Measurements from ENCODE around the gene SKAP1. TPM values are rescaled to one million over a fixed set of nuclear protein-coding genes. Genes with fewer than 3 reads are reported as not detected.

The SKAP1 gene
- total and polyA plus RNA-seq, 5 donors from 2014 or later: 196 to 554 (median 373) TPM

- Histone ChIP-seq H3K27me3 (ENCODE audit: control insufficient read depth, insufficient read depth, low read length) (no peaks in the 10 kb centered on the region), H3K36me3 (ENCODE audit: control insufficient read depth, insufficient read depth, low read length) (peaks cover 68% of the 10 kb centered on the region), H3K4me1 (ENCODE audit: control insufficient read depth, insufficient read depth, low read length, poor library complexity, severe bottlenecking) (peaks cover 12% of the 10 kb centered on the region), H3K27ac (ENCODE audit: insufficient read depth, low read length, poor library complexity, severe bottlenecking) (no peak overlapping the region), H3K4me3 (ENCODE audit: low read depth, low read length) (no peak overlapping the region), H3K9me3 (ENCODE audit: control insufficient read depth in 2 of 2, low read length in 2 of 2) (no peaks in the 10 kb centered on the region)
- Mint-ChIP-seq H3K9me3 (no peaks in the 10 kb centered on the region), H3K36me3 (peaks cover 42% of the 10 kb centered on the region), H3K4me3 (peak overlapping the region in 2 of 4 donors; percentile 44 to 56), H3K27ac (peak overlapping the region in 1 of 3 donors; percentile 14), H3K4me1 (peaks cover 33 to 84% (median 43%) of the 10 kb centered on the region in 4 donors), H3K27me3 (no peaks in the 10 kb centered on the region)
- no peak for ATAC-seq (ENCODE audit: low read depth in 2 of 2)
- no peak for DNase-seq
Observed at GRCh38 chr17:48388955-48389743, 40.9 kb downstream of the SKAP1 start.

DNA sequence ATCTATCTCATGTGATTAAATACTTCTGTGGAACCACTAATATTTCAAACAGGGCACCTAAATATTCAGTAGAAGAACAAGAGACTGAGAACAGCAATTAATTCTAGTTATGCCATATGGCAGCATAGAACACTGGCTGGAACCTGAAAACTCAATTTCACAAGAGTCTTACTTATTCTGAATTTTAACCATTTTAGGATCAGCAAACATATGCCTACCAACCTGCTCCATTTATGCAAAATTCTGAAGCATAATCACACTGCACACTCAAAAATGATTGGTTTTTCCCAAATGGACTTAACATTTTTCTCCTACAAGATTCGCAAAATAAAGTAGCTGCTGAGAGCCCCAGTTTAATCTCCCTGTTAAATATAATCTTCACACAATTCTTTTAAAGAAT lies 43.2 kb downstream of the SKAP1 start:
- H3K36me3 Mint-ChIP-seq: peaks cover 50% of the 10 kb centered on the region
- Histone ChIP-seq H3K9me3 (ENCODE audit: control insufficient read depth in 2 of 2, low read length in 2 of 2) (no peaks in the 10 kb centered on the region), H3K27me3 (ENCODE audit: control insufficient read depth, insufficient read depth, low read length) (no peaks in the 10 kb centered on the region), H3K4me3 (ENCODE audit: low read depth, low read length) (no peak overlapping the region), H3K27ac (ENCODE audit: insufficient read depth, low read length, poor library complexity, severe bottlenecking) (no peak overlapping the region), H3K36me3 (ENCODE audit: control insufficient read depth, insufficient read depth, low read length) (peaks cover 67% of the 10 kb centered on the region), H3K4me1 (ENCODE audit: control insufficient read depth, insufficient read depth, low read length, poor library complexity, severe bottlenecking) (peaks cover 7% of the 10 kb centered on the region)
- H3K9me3 Mint-ChIP-seq: no peaks in the 10 kb centered on the region
- no peaks in the 10 kb centered on the region for H3K27me3 Mint-ChIP-seq
- H3K4me1 Mint-ChIP-seq: peaks cover 38 to 86% (median 48%) of the 10 kb centered on the region in 4 donors
- ATAC-seq (ENCODE audit: low read depth in 2 of 2): no peak
- peak overlapping the region; percentile 10 to 72 (median 71) for H3K27ac Mint-ChIP-seq
- no peak for DNase-seq
- peak overlapping the region in 1 of 4 donors; percentile 57 for H3K4me3 Mint-ChIP-seq

- Histone ChIP-seq H3K27ac (ENCODE audit: insufficient read depth, low read length, poor library complexity, severe bottlenecking) (no peak overlapping the region), H3K27me3 (ENCODE audit: control insufficient read depth, insufficient read depth, low read length) (no peaks in the 10 kb centered on the region), H3K9me3 (ENCODE audit: control insufficient read depth in 2 of 2, low read length in 2 of 2) (no peaks in the 10 kb centered on the region), H3K4me3 (ENCODE audit: low read depth, low read length) (peak overlapping the region; percentile 7), H3K4me1 (ENCODE audit: control insufficient read depth, insufficient read depth, low read length, poor library complexity, severe bottlenecking) (peaks cover 7% of the 10 kb centered on the region), H3K36me3 (ENCODE audit: control insufficient read depth, insufficient read depth, low read length) (peaks cover 69% of the 10 kb centered on the region)
- H3K9me3 Mint-ChIP-seq: no peaks in the 10 kb centered on the region
- H3K27me3 Mint-ChIP-seq: no peaks in the 10 kb centered on the region
- ATAC-seq (ENCODE audit: low read depth in 2 of 2) (no peak), DNase-seq (no peak)
- H3K4me1 Mint-ChIP-seq: peaks cover 39 to 86% (median 51%) of the 10 kb centered on the region in 4 donors
- peaks cover 48% of the 10 kb centered on the region for H3K36me3 Mint-ChIP-seq
- peak overlapping the region in 2 of 3 donors; percentile 65 to 71 for H3K27ac Mint-ChIP-seq
- H3K4me3 Mint-ChIP-seq: peak overlapping the region in 2 of 4 donors; percentile 0 to 7
Observed at GRCh38 chr17:48385319-48385718, 44.7 kb downstream of the SKAP1 start.

DNA sequence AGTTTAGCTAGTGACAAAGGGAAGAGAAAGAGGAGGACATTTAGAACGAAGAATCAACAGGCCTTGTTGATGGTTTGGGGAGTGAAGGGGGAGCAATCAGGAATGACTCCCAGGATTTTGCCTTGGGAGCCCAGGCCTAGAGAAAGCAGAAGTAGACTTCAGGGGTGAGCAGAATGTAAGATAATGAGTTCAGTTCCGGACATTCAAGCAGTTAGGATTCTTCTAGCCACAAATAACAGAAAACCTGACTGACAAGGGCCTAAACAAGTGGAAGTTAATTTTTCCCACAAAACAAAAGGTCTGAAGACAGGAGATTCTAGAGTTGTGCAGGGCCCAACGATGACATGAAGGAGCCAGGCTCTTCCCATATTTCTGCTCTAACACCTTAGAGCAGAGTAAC lies 45.9 kb downstream of the SKAP1 start:
- H3K4me1 Mint-ChIP-seq: peaks cover 39 to 85% (median 51%) of the 10 kb centered on the region in 4 donors
- no peak for ATAC-seq (ENCODE audit: low read depth in 2 of 2)
- H3K4me1 ChIP-seq (ENCODE audit: control insufficient read depth, insufficient read depth, low read length, poor library complexity, severe bottlenecking): peaks cover 11% of the 10 kb centered on the region
- H3K4me3 ChIP-seq (ENCODE audit: low read depth, low read length): no peak overlapping the region
- H3K27ac ChIP-seq (ENCODE audit: insufficient read depth, low read length, poor library complexity, severe bottlenecking): no peak overlapping the region
- DNase-seq: no peak
- H3K4me3 Mint-ChIP-seq: no peak overlapping the region
- H3K36me3 ChIP-seq (ENCODE audit: control insufficient read depth, insufficient read depth, low read length): peaks cover 65% of the 10 kb centered on the region
- H3K9me3 Mint-ChIP-seq: no peaks in the 10 kb centered on the region
- H3K27ac Mint-ChIP-seq: peak overlapping the region in 2 of 3 donors; percentile 3 to 7
- H3K27me3 ChIP-seq (ENCODE audit: control insufficient read depth, insufficient read depth, low read length): no peaks in the 10 kb centered on the region
- H3K36me3 Mint-ChIP-seq: peaks cover 43% of the 10 kb centered on the region
- H3K27me3 Mint-ChIP-seq: no peaks in the 10 kb centered on the region
- no peaks in the 10 kb centered on the region for H3K9me3 ChIP-seq (ENCODE audit: control insufficient read depth in 2 of 2, low read length in 2 of 2)

DNA sequence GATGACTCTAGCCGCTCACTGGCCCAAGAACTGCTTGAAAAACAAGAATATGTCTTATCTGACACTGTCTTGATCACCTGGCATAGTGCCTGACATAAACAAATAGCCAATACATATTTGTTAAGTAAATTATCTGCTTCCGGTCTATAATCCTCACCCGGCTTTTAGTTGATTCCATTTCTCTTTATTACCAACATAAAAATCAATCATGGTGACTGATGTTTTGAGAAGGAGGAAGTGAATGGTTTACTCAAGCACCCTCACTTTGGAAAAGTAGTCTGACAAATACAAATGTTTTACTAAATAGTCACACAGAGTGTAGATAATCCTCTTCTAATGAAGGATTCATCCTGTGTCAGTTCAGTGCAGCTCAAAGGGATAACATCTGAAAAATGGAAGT lies 47.0 kb downstream of the SKAP1 start:
- H3K27ac ChIP-seq (ENCODE audit: insufficient read depth, low read length, poor library complexity, severe bottlenecking): no peak overlapping the region
- DNase-seq (no peak), ATAC-seq (ENCODE audit: low read depth in 2 of 2) (no peak)
- no peak overlapping the region for H3K4me3 ChIP-seq (ENCODE audit: low read depth, low read length)
- H3K4me3 Mint-ChIP-seq: no peak overlapping the region
- peaks cover 13% of the 10 kb centered on the region for H3K4me1 ChIP-seq (ENCODE audit: control insufficient read depth, insufficient read depth, low read length, poor library complexity, severe bottlenecking)
- peaks cover 43% of the 10 kb centered on the region for H3K36me3 Mint-ChIP-seq
- H3K27ac Mint-ChIP-seq: no peak overlapping the region
- no peaks in the 10 kb centered on the region for H3K9me3 ChIP-seq (ENCODE audit: control insufficient read depth in 2 of 2, low read length in 2 of 2)
- H3K27me3 ChIP-seq (ENCODE audit: control insufficient read depth, insufficient read depth, low read length): no peaks in the 10 kb centered on the region
- no peaks in the 10 kb centered on the region for H3K27me3 Mint-ChIP-seq
- H3K36me3 ChIP-seq (ENCODE audit: control insufficient read depth, insufficient read depth, low read length): peaks cover 65% of the 10 kb centered on the region
- H3K4me1 Mint-ChIP-seq: peaks cover 39 to 77% (median 46%) of the 10 kb centered on the region in 4 donors
- no peaks in the 10 kb centered on the region for H3K9me3 Mint-ChIP-seq

DNA sequence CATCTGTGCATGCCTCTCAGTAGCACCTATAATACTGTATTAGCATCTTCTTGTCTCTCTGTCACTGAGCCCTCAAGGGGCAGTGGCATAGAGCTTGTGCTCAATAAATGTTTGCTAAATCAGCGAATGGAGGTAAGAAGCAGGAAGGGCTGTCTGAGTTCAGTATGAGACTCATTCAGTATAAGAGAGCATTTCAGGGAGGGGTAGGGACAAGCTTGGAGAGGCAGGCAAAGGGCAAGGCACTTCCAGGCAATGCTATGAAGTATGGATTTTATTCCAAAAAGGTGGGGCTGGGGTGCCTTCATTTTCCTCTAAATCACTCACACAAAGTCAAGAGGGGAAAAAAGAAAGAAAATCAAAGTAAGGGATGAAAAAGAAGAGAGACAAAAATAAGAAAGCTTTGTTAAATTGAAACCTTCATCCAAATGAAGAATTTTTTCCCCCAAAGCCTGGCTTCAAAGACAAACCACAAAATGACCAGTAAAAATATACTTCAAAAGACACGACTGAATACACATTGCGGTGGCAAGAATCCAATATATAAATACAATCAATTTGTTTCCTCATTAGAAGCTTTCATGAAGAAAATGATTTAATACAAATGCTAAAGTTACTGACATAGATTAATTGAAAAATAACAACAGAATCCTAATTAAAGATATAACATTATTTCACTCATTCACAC lies 51.2 kb downstream of the SKAP1 start:
- no peak overlapping the region for H3K27ac Mint-ChIP-seq
- H3K9me3 ChIP-seq (ENCODE audit: control insufficient read depth in 2 of 2, low read length in 2 of 2): no peaks in the 10 kb centered on the region
- H3K4me1 Mint-ChIP-seq: peaks cover 8 to 49% (median 32%) of the 10 kb centered on the region in 4 donors
- H3K27me3 ChIP-seq (ENCODE audit: control insufficient read depth, insufficient read depth, low read length): no peaks in the 10 kb centered on the region
- DNase-seq (no peak), ATAC-seq (ENCODE audit: low read depth in 2 of 2) (no peak)
- H3K4me3 ChIP-seq (ENCODE audit: low read depth, low read length): no peak overlapping the region
- H3K36me3 ChIP-seq (ENCODE audit: control insufficient read depth, insufficient read depth, low read length): peaks cover 67% of the 10 kb centered on the region
- H3K36me3 Mint-ChIP-seq: peaks cover 26% of the 10 kb centered on the region
- no peak overlapping the region for H3K4me3 Mint-ChIP-seq
- peaks cover 25% of the 10 kb centered on the region for H3K4me1 ChIP-seq (ENCODE audit: control insufficient read depth, insufficient read depth, low read length, poor library complexity, severe bottlenecking)
- no peaks in the 10 kb centered on the region for H3K27me3 Mint-ChIP-seq
- H3K27ac ChIP-seq (ENCODE audit: insufficient read depth, low read length, poor library complexity, severe bottlenecking): no peak overlapping the region
- H3K9me3 Mint-ChIP-seq: no peaks in the 10 kb centered on the region

GRCh38 chr17:48378238-48378637 lies 51.8 kb downstream of the SKAP1 start:
- Mint-ChIP-seq H3K36me3 (peaks cover 26% of the 10 kb centered on the region), H3K27me3 (no peaks in the 10 kb centered on the region), H3K4me3 (no peak overlapping the region), H3K4me1 (peaks cover 11 to 51% (median 36%) of the 10 kb centered on the region in 4 donors), H3K9me3 (no peaks in the 10 kb centered on the region), H3K27ac (no peak overlapping the region)
- Histone ChIP-seq H3K4me1 (ENCODE audit: control insufficient read depth, insufficient read depth, low read length, poor library complexity, severe bottlenecking) (peaks cover 31% of the 10 kb centered on the region), H3K27ac (ENCODE audit: insufficient read depth, low read length, poor library complexity, severe bottlenecking) (no peak overlapping the region), H3K4me3 (ENCODE audit: low read depth, low read length) (no peak overlapping the region), H3K36me3 (ENCODE audit: control insufficient read depth, insufficient read depth, low read length) (peaks cover 71% of the 10 kb centered on the region), H3K27me3 (ENCODE audit: control insufficient read depth, insufficient read depth, low read length) (no peaks in the 10 kb centered on the region), H3K9me3 (ENCODE audit: control insufficient read depth in 2 of 2, low read length in 2 of 2) (no peaks in the 10 kb centered on the region)
- DNase-seq (no peak), ATAC-seq (ENCODE audit: low read depth in 2 of 2) (no peak)

All from CD4-positive, CD25-positive, alpha-beta regulatory T cell (primary cell).